HepG2 (cell line): ENCODE data around the gene SLC25A45. TPM values are rescaled to one million over a fixed set of nuclear protein-coding genes. Genes with fewer than 3 reads are reported as not detected.

Source experiments
- BRF2 ChIP-seq: sonication (generic); formaldehyde crosslinking; IDR thresholded peaks from 2 replicates; pipeline ENCODE4 v1.8.1; 2022; ENCODE audit warnings: mild to moderate bottlenecking, missing genetic modification reagents
- CAMTA2 ChIP-seq: sonication (generic); formaldehyde crosslinking; IDR thresholded peaks from 2 replicates; pipeline ENCODE4 v1.4.0; 2020; ENCODE audit warnings: mild to moderate bottlenecking, missing genetic modification reagents, borderline replicate concordance
- CTCF ChIP-seq: sonication (generic); formaldehyde crosslinking; IDR thresholded peaks from 2 replicates; pipeline ENCODE4 v1.5.0; 2020; ENCODE audit warnings: mild to moderate bottlenecking, missing genetic modification reagents, moderate library complexity
- FOSL2 ChIP-seq: sonication (generic); formaldehyde crosslinking; IDR thresholded peaks from 2 replicates; pipeline ENCODE4 v1.4.0; 2020; ENCODE audit warnings: missing genetic modification reagents
- GFI1 ChIP-seq: sonication (generic); formaldehyde crosslinking; IDR thresholded peaks from 2 replicates; pipeline ENCODE4 v1.5.0; 2020; ENCODE audit warnings: missing genetic modification reagents, mild to moderate bottlenecking, borderline replicate concordance
- HNF1B ChIP-seq: sonication (generic); formaldehyde crosslinking; IDR thresholded peaks from 2 replicates; pipeline ENCODE4 v1.5.1; 2020; ENCODE audit warnings: mild to moderate bottlenecking, moderate library complexity, missing genetic modification reagents
- HOMEZ ChIP-seq: IDR thresholded peaks from 2 replicates; pipeline ENCODE4 v1.6.1; 2016; ENCODE audit warnings: low read depth
- MIER3 ChIP-seq: IDR thresholded peaks from 2 replicates; pipeline ENCODE4 v1.6.1; 2016; ENCODE audit warnings: missing compliant biosample characterization, borderline replicate concordance
- MTA1 ChIP-seq: sonication (generic); formaldehyde crosslinking; IDR thresholded peaks from 2 replicates; pipeline ENCODE4 v1.4.0; 2020; ENCODE audit warnings: missing genetic modification reagents, mild to moderate bottlenecking, borderline replicate concordance
- MXD3 ChIP-seq: IDR thresholded peaks from 2 replicates; pipeline ENCODE4 v1.6.1; 2016; ENCODE audit warnings: mild to moderate bottlenecking, missing biosample characterization, missing genetic modification reagents
- RBM22 ChIP-seq: fragments of 200-400 bp; formaldehyde crosslinking; optimal IDR thresholded peaks from 2 replicates; pipeline ENCODE3; 2017; ENCODE audit warnings: mild to moderate bottlenecking, low read length, moderate library complexity
- RORA ChIP-seq: sonication (generic); formaldehyde crosslinking; IDR thresholded peaks from 2 replicates; pipeline ENCODE4 v1.5.0; 2020; ENCODE audit warnings: mild to moderate bottlenecking, missing genetic modification reagents, moderate library complexity
- TCF7 ChIP-seq: sonication (generic); IDR thresholded peaks from 2 replicates; pipeline ENCODE4 v1.6.1; 2016; ENCODE audit warnings: antibody characterized with exemption, low read depth
- ZBTB43 ChIP-seq: sonication (generic); formaldehyde crosslinking; conservative IDR thresholded peaks from 2 replicates; pipeline ENCODE4 v1.4.0; 2020; ENCODE audit warnings: missing genetic modification reagents
- ZBTB46 ChIP-seq: sonication (generic); formaldehyde crosslinking; IDR thresholded peaks from 2 replicates; pipeline ENCODE4 v1.4.0; 2020; ENCODE audit warnings: mild to moderate bottlenecking, missing genetic modification reagents, borderline replicate concordance
- ZNF138 ChIP-seq: sonication (generic); formaldehyde crosslinking; IDR thresholded peaks from 2 replicates; pipeline ENCODE4 v1.5.0; 2020; ENCODE audit warnings: mild to moderate bottlenecking, low read depth, missing genetic modification reagents
- ZNF251 ChIP-seq: sonication (generic); formaldehyde crosslinking; IDR thresholded peaks from 2 replicates; pipeline ENCODE4 v1.9.0; 2021; ENCODE audit warnings: mild to moderate bottlenecking, missing genetic modification reagents
- ZNF569 ChIP-seq: sonication (generic); formaldehyde crosslinking; IDR thresholded peaks from 2 replicates; pipeline ENCODE4 v1.5.0; 2020; ENCODE audit warnings: mild to moderate bottlenecking, missing genetic modification reagents, moderate library complexity, borderline replicate concordance
- ZNF768 ChIP-seq: sonication (generic); formaldehyde crosslinking; IDR thresholded peaks from 2 replicates; pipeline ENCODE4 v1.4.0; 2020; ENCODE audit warnings: missing genetic modification reagents
- polyA plus RNA-seq, 8 experiments: library from polyadenylated mRNA; depleted of rRNA in 3 of 8; stranded (reverse) in 7 of 8; unstranded in 1 of 8; fragments of >200 nt; fragmentation: Illumina TruSeq in 4 of 8; extraction: Trizol in 4 of 8; gene quantifications; 2 replicates each; pipeline versions ENCODE4 v1.2.1 to v1.2.3, GENCODE V29; 2011 to 2016; ENCODE audit warnings: low read depth in 4 of 8, missing spikeins in 1 of 8, mixed read lengths in 1 of 8; ENCODE audit not compliant: insufficient read depth in 1 of 8
- total RNA-seq, 5 experiments: library from RNA; depleted of rRNA; stranded (reverse); fragments of >200 nt; fragmentation: Illumina TruSeq; extraction: Trizol; gene quantifications; 2 replicates each; pipeline ENCODE4 v1.2.3, GENCODE V29; 2016; ENCODE audit warnings: low read depth in 1 of 5

SLC25A45 gene
- total and polyA plus RNA-seq, 2 of the 13 experiments (the other 11 are each of a cell fraction or from before 2014, with no cell fraction given), result 1.2 to 3.4 TPM

GRCh38 chr11:65382033-65382803, at the start of gene SLC25A45 (continued):
- TF ChIP-seq TCF7, result peak; percentile 40
- no peak for TF ChIP-seq CAMTA2
- TF ChIP-seq MTA1 (CRISPR knock-in tag), result peak; percentile 96
- no peak for TF ChIP-seq HOMEZ (CRISPR knock-in tag)
- TF ChIP-seq ZNF768 (CRISPR knock-in tag), result no peak; the same call in 1 of the 2 replicates
- TF ChIP-seq MXD3 (CRISPR knock-in tag), result peak; percentile 41
- peak; percentile 87 for TF ChIP-seq GFI1 (CRISPR knock-in tag)
- peak; percentile 91; the same call in 1 of the 2 replicates for TF ChIP-seq BRF2 (CRISPR knock-in tag)
- no peak for TF ChIP-seq ZNF251
- TF ChIP-seq ZNF569 (CRISPR knock-in tag), result no peak
- no peak for TF ChIP-seq RORA (CRISPR knock-in tag)
- TF ChIP-seq ZBTB46 (CRISPR knock-in tag), result 0 out of 2 replicates have a peak, but pooled peaks have one; percentile 36
- TF ChIP-seq CTCF (CRISPR knock-in tag), result peak; percentile 94
- no peak for TF ChIP-seq ZBTB43 (CRISPR knock-in tag)
- TF ChIP-seq RBM22, result no peak
- TF ChIP-seq FOSL2 (CRISPR knock-in tag), result peak; percentile 97
- no peak for TF ChIP-seq ZNF138
- peak; percentile 45 for TF ChIP-seq MIER3
- TF ChIP-seq HNF1B, result peak; percentile 99
